Mononuclear cell (primary cell): ENCODE measurements around the gene NANOG. TPM values are rescaled to one million over a fixed set of nuclear protein-coding genes. Genes with fewer than 3 reads are reported as not detected.
"Not testable (repeated sequence)": the region's sequence is repeated elsewhere in the genome, so short reads cannot be mapped to it uniquely, and the experiment has no call there.

ENCODE experiments used
- H3K27me3 ChIP-seq: 2 replicates; pipeline ENCODE4 v1.6.0; 2011; ENCODE audit warnings: low read length, control low read depth; ENCODE audit not compliant: insufficient read depth
- H3K4me1 ChIP-seq: 2 replicates; pipeline ENCODE4 v1.5.1; 2011; ENCODE audit warnings: mild to moderate bottlenecking, low read length, control low read depth; ENCODE audit not compliant: insufficient read depth
- H3K4me3 ChIP-seq: 2 replicates; pipeline ENCODE4 v1.5.1; 2011; ENCODE audit warnings: mild to moderate bottlenecking, low read length, moderate library complexity
- H3K9me3 ChIP-seq: 2 replicates; pipeline ENCODE4 v1.5.1; 2011; ENCODE audit warnings: low read depth, mild to moderate bottlenecking, control low read depth, low read length
- total RNA-seq: library from RNA; depleted of rRNA; stranded (reverse); fragments of >200 nt; gene quantifications from one replicate; pipeline ENCODE4 v1.2.3, GENCODE V29; 2012

The NANOG gene
- total RNA-seq, 1 donor: not detected

- no peaks in the 10 kb centered on the region for H3K27me3 ChIP-seq
- peaks cover 39% of the 10 kb centered on the region for H3K4me1 ChIP-seq
- no peaks in the 10 kb centered on the region for H3K9me3 ChIP-seq
- H3K4me3 ChIP-seq: no peak overlapping the region
These were observed 45.9 kb downstream of the NANOG start for GRCh38 chr12:7835116-7835515.

GRCh38 chr12:7835766-7836165, 46.6 kb downstream of the NANOG start:
- no peaks in the 10 kb centered on the region for H3K27me3 ChIP-seq
- peaks cover 39% of the 10 kb centered on the region for H3K4me1 ChIP-seq
- no peaks in the 10 kb centered on the region for H3K9me3 ChIP-seq
- H3K4me3 ChIP-seq: no peak overlapping the region

GRCh38 chr12:7837366-7837765, 48.2 kb downstream of the NANOG start:
- no peaks in the 10 kb centered on the region for H3K9me3 ChIP-seq

GRCh38 chr12:7839226-7839625, 50.0 kb downstream of the NANOG start:
- not testable (repeated sequence) for H3K27me3 ChIP-seq, H3K9me3 ChIP-seq, H3K4me3 ChIP-seq
- H3K4me1 ChIP-seq: peaks cover 34% of the 10 kb centered on the region

More at GRCh38 chr12:7837366-7837765, 48.2 kb downstream of the NANOG start:
- H3K4me3 ChIP-seq: no peak overlapping the region
- peaks cover 36% of the 10 kb centered on the region for H3K4me1 ChIP-seq
- H3K27me3 ChIP-seq: no peaks in the 10 kb centered on the region

- H3K4me1 ChIP-seq: peaks cover 28% of the 10 kb centered on the region
- not testable (repeated sequence) for H3K27me3 ChIP-seq, H3K9me3 ChIP-seq, H3K4me3 ChIP-seq
These were observed 50.6 kb downstream of the NANOG start for GRCh38 chr12:7839848-7840247.

- not testable (repeated sequence) for H3K9me3 ChIP-seq, H3K4me3 ChIP-seq, H3K27me3 ChIP-seq
- peaks cover 12% of the 10 kb centered on the region for H3K4me1 ChIP-seq
These were observed 53.2 kb downstream of the NANOG start for GRCh38 chr12:7842444-7842843.

GRCh38 chr12:7843149-7843548, 53.9 kb downstream of the NANOG start:
- not testable (repeated sequence) for H3K27me3 ChIP-seq, H3K9me3 ChIP-seq, H3K4me1 ChIP-seq, H3K4me3 ChIP-seq

- H3K9me3 ChIP-seq, H3K4me3 ChIP-seq, H3K27me3 ChIP-seq, H3K4me1 ChIP-seq: not testable (repeated sequence)
These were observed 54.4 kb downstream of the NANOG start for GRCh38 chr12:7843583-7843982.

- Histone ChIP-seq H3K9me3 (no peaks in the 10 kb centered on the region), H3K4me3 (no peak overlapping the region), H3K4me1 (peaks cover 3% of the 10 kb centered on the region), H3K27me3 (no peaks in the 10 kb centered on the region)
These were observed 54.9 kb downstream of the NANOG start for GRCh38 chr12:7844116-7844515.

- not testable (repeated sequence) for H3K4me3 ChIP-seq, H3K27me3 ChIP-seq, H3K4me1 ChIP-seq
These were observed 58.3 kb downstream of the NANOG start for GRCh38 chr12:7847226-7848097.

GRCh38 chr12:7848098-7848422, 58.9 kb downstream of the NANOG start:
- H3K4me3 ChIP-seq, H3K4me1 ChIP-seq, H3K27me3 ChIP-seq, H3K9me3 ChIP-seq: not testable (repeated sequence)

More at GRCh38 chr12:7847226-7848097, 58.3 kb downstream of the NANOG start:
- not testable (repeated sequence) for H3K9me3 ChIP-seq

Other genes with a start within 250 kb of the NANOG start
- gene APOBEC1, start 123.5 kb upstream of the NANOG start, total RNA-seq: not detected
- gene GDF3, start 93.6 kb upstream of the NANOG start, total RNA-seq: not detected
- gene DPPA3, start 78.0 kb upstream of the NANOG start, total RNA-seq: not detected
- 3.0 TPM for gene CLEC4C, start 42.0 kb upstream of the NANOG start, total RNA-seq
- gene NANOGNB, start 24.2 kb upstream of the NANOG start, total RNA-seq: not detected
- 0.21 TPM for gene SLC2A14, start 83.5 kb downstream of the NANOG start, total RNA-seq
- gene SLC2A3, start 146.8 kb downstream of the NANOG start, total RNA-seq: 888 TPM
- 19.4 TPM for gene FOXJ2, start 243.3 kb downstream of the NANOG start, total RNA-seq